Measurements from ENCODE around the gene BDH2. TPM values are rescaled to one million over a fixed set of nuclear protein-coding genes. Genes with fewer than 3 reads are reported as not detected.

The BDH2 gene
- total and polyA plus RNA-seq, 2 experiments from 2014 or later: 86.4 to 137 TPM

GRCh38 chr4:103044183-103044582, 55.5 kb downstream of the BDH2 start:
- Histone ChIP-seq H2AFZ (no peak overlapping the region), H3K4me2 (no peak overlapping the region), H3K4me1 (ENCODE audit: insufficient read depth) (no peaks in the 10 kb centered on the region), H3K27ac (no peak overlapping the region), H3K27me3 (no peaks in the 10 kb centered on the region), H3K79me2 (no peaks in the 10 kb centered on the region), H3K36me3 (replicated peaks; ENCODE audit: insufficient read depth, low read depth) (no peaks in the 10 kb centered on the region), H4K20me1 (ENCODE audit: insufficient read depth, poor library complexity, severe bottlenecking) (no peaks in the 10 kb centered on the region), H3K9me2 (replicated peaks; ENCODE audit: insufficient read depth) (no peaks in the 10 kb centered on the region), H3K9me3 (ENCODE audit: low read depth) (no peaks in the 10 kb centered on the region), H3K4me3 (no peak overlapping the region)
- DNase-seq (ENCODE audit: low spot score): no peak
- TF ChIP-seq EZH2phosphoT487 (IDR thresholded peaks at IDR 0.05; ENCODE audit: low read depth, severe bottlenecking, unreplicated experiment) (no peak), EZH2 (IDR thresholded peaks at IDR 0.05; ENCODE audit: borderline replicate concordance) (no peak), CTCF (IDR thresholded peaks at IDR 0.05; ENCODE audit: poor library complexity) (no peak)
- WGBS (ENCODE audit: low lambda C conversion rate, missing lambda C conversion rate): 91% methylated on average over 2 of the region's 2 CpGs

- H3K79me2 ChIP-seq: no peaks in the 10 kb centered on the region
- 90% methylated on average over 2 of the region's 2 CpGs for WGBS (ENCODE audit: low lambda C conversion rate, missing lambda C conversion rate)
- no peaks in the 10 kb centered on the region for H3K27me3 ChIP-seq
- H3K27ac ChIP-seq: no peak overlapping the region
- TF ChIP-seq EZH2phosphoT487 (IDR thresholded peaks at IDR 0.05; ENCODE audit: low read depth, severe bottlenecking, unreplicated experiment) (no peak), CTCF (IDR thresholded peaks at IDR 0.05; ENCODE audit: poor library complexity) (no peak), EZH2 (IDR thresholded peaks at IDR 0.05; ENCODE audit: borderline replicate concordance) (no peak)
- H3K4me2 ChIP-seq: no peak overlapping the region
- H2AFZ ChIP-seq: no peak overlapping the region
- H4K20me1 ChIP-seq (ENCODE audit: insufficient read depth, poor library complexity, severe bottlenecking): no peaks in the 10 kb centered on the region
- no peak overlapping the region for H3K4me3 ChIP-seq
- no peaks in the 10 kb centered on the region for H3K36me3 ChIP-seq (replicated peaks; ENCODE audit: insufficient read depth, low read depth)
- H3K9me3 ChIP-seq (ENCODE audit: low read depth): no peaks in the 10 kb centered on the region
- DNase-seq (ENCODE audit: low spot score): no peak
- no peaks in the 10 kb centered on the region for H3K4me1 ChIP-seq (ENCODE audit: insufficient read depth)
- no peaks in the 10 kb centered on the region for H3K9me2 ChIP-seq (replicated peaks; ENCODE audit: insufficient read depth)
Measured at GRCh38 chr4:103036169-103036568, 63.5 kb downstream of the BDH2 start.

- Histone ChIP-seq H3K4me1 (ENCODE audit: insufficient read depth) (no peaks in the 10 kb centered on the region), H3K9me2 (replicated peaks; ENCODE audit: insufficient read depth) (no peaks in the 10 kb centered on the region), H3K27me3 (no peaks in the 10 kb centered on the region), H3K36me3 (replicated peaks; ENCODE audit: insufficient read depth, low read depth) (no peaks in the 10 kb centered on the region), H3K79me2 (no peaks in the 10 kb centered on the region), H3K4me3 (no peak overlapping the region), H3K9me3 (ENCODE audit: low read depth) (no peaks in the 10 kb centered on the region), H4K20me1 (ENCODE audit: insufficient read depth, poor library complexity, severe bottlenecking) (no peaks in the 10 kb centered on the region), H3K4me2 (no peak overlapping the region), H2AFZ (no peak overlapping the region), H3K27ac (no peak overlapping the region)
- TF ChIP-seq EZH2 (IDR thresholded peaks at IDR 0.05; ENCODE audit: borderline replicate concordance): no peak
- TF ChIP-seq EZH2phosphoT487 (IDR thresholded peaks at IDR 0.05; ENCODE audit: low read depth, severe bottlenecking, unreplicated experiment): no peak
- TF ChIP-seq CTCF (IDR thresholded peaks at IDR 0.05; ENCODE audit: poor library complexity): peak; percentile 43
- peak; percentile 53 for DNase-seq (ENCODE audit: low spot score)
- 27% methylated on average over 2 of the region's 2 CpGs for WGBS (ENCODE audit: low lambda C conversion rate, missing lambda C conversion rate)
Measured at GRCh38 chr4:103032574-103032973, 67.1 kb downstream of the BDH2 start.

- TF ChIP-seq CTCF (IDR thresholded peaks at IDR 0.05; ENCODE audit: poor library complexity) (no peak), EZH2 (IDR thresholded peaks at IDR 0.05; ENCODE audit: borderline replicate concordance) (no peak), EZH2phosphoT487 (IDR thresholded peaks at IDR 0.05; ENCODE audit: low read depth, severe bottlenecking, unreplicated experiment) (no peak)
Measured at GRCh38 chr4:103030791-103031190, 68.8 kb downstream of the BDH2 start.

More at GRCh38 chr4:103030791-103031190, 68.8 kb downstream of the BDH2 start:
- Histone ChIP-seq H3K4me3 (no peak overlapping the region), H3K36me3 (replicated peaks; ENCODE audit: insufficient read depth, low read depth) (no peaks in the 10 kb centered on the region), H3K4me1 (ENCODE audit: insufficient read depth) (no peaks in the 10 kb centered on the region), H2AFZ (no peak overlapping the region), H3K9me3 (ENCODE audit: low read depth) (no peaks in the 10 kb centered on the region), H3K79me2 (no peaks in the 10 kb centered on the region), H3K4me2 (no peak overlapping the region), H3K27me3 (no peaks in the 10 kb centered on the region), H3K9me2 (replicated peaks; ENCODE audit: insufficient read depth) (no peaks in the 10 kb centered on the region), H4K20me1 (ENCODE audit: insufficient read depth, poor library complexity, severe bottlenecking) (no peaks in the 10 kb centered on the region), H3K27ac (no peak overlapping the region)
- DNase-seq (ENCODE audit: low spot score): no peak
- WGBS (ENCODE audit: low lambda C conversion rate, missing lambda C conversion rate): 93% methylated on average over 3 of the region's 3 CpGs
